ENCODE results near the gene SLC52A1.
"Not testable (repeated sequence)": the region's sequence is repeated elsewhere in the genome, so short reads cannot be mapped to it uniquely, and the experiment has no call there.

SLC52A1 gene

DNA sequence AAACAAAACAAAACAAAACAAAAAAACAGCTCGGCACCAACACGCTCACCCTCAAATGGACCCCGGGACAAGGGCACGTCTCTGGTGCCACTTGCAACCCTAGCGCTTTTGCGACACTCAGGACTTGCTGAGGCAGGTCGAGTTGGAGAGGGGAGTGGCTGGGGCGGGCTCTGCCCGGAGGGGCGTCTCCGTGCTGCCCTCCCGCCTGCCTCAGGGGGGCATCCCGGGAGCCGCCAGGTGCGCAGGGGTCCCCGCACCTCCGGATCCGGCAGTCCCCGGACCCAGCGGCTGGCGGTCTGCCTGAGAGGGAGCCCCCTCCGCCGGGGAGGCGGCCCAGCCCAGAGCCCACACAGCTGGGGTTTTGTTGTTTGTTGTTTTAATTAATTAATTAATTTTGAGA lies at the start of gene SLC52A1:
Gene SLC52A1, minus strand, starts transcription at position 112 of the 400 bp plus-strand sequence. CDS start 820 bp downstream, outside the sequence.
- DNase-seq, result no peak

DNA sequence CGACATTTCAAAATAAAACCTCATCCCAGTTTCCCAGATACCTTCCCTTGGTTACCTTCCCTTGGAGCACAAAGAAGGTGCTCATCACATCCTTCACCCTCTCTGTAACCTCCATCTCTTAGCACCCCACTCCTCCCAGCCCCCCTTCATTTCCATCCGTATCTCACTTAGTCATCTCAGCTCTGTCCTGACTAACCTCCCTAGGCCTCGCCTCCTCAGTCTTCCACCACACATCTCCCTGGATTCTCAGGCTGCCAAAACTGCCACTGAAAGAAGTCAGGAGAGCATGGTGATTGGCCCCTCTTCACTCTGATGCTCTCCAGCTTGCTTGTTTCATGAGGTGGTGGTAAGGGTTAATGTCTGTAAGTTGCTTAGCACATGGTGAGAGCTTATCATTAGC lies 45.4 kb upstream of the SLC52A1 start:
- DNase-seq, result no peak

DNA sequence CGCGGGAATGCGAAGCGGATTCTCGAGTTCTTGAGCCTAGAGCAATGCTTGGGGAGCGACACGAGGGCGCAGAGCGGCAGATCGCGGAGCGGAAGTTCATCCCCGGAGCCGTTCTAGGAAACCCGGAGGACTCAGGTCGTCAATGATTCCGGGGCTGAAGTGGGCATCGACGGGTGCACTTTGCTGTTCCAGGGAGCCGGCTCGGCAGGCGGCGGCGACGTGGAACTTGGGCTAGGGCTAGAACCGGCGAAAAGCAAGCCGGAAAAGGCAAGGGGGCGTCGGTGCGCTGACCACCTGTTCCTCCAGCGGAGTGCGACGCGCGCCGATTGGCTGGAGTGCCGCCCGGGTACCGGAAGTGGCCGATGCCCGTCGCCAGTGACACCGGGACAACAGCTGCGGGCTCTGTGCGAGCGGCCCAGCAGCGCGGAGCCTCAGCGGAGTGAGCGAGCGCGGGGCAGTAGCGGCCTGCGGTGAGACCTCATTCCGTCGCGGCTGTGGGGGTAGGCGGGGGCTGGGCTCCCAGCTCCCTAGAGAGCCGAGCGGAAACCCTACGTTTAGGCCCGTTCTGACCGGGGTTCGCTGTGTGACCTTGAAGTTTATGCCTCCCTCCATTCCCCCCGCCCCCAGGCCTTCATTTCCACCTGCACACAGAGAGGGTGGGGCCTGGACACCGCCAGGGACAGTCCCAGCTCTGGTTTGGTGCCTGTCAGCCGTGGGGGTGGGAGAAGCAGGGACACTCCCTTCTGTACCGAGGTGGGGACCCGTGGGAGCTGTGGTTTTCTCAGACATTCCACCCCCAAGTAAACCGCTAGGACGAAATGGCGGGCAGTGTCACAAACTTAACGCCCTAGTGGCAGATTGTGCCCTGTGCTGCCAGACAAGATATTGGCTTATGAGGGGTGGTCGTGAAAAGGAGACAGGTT lies 43.1 kb upstream of the SLC52A1 start, which contains the start of gene ZFP3:
Gene ZFP3, plus strand, starts transcription at position 362 of the 923 bp plus-strand sequence. CDS start 13,038 bp downstream, outside the sequence.
- DNase-seq, result peak; percentile 44 to 82

DNA sequence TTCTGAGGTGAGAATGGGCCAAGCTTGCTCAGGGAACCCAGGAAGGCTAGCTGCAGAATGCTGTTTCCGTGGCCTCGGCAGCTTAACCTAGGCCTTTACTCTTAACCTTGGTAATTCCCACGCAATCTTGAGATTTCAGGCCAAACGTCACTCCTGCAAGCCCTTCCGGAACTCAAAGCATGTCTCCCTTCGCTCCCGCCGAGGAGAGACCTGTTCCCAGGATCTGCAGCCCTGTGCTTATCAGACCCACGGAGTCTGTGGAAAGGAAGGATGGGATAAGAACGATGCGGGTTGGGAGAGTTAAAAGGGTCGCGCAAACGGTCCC lies 42.5 kb upstream of the SLC52A1 start:
- no peak for DNase-seq

DNA sequence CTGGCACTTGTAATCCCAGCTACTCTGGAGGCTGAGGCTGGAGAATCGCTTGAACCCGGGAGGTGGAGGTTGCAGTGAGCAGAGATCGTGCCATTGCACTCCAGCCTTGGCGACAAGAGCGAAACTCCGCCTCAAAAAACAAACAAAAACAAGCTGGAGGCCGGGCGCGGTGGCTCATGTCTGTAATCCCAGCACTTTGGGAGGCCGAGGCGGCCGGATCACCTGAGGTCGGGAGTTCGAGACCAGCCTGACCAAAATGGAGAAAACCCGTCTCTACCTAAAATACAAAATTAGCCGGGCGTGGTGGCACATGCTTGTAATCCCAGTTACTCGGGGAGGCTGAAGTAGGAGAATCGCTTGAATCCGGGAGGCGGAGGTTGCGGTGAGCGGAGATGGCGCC lies 42.0 kb upstream of the SLC52A1 start:
- not testable (repeated sequence) for DNase-seq

DNA sequence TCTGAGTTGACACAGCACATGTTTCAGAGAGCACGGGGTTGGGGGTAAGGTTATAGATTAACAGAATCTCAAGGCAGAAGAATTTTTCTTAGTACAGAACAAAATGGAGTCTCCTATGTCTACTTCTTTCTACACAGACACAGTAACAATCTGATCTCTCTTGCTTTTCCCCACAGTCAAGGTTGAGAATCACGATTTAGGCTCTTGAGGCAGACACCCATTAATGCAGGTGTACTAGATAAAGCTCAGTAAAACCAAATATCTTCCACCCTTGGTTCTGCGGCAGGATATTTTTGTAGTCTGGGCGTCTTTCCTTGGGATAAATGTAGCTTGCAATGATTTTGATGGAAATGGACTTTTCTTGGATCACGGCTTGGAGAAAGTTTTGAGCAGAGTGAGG lies 40.2 kb upstream of the SLC52A1 start:
- DNase-seq, result not testable (repeated sequence)

DNA sequence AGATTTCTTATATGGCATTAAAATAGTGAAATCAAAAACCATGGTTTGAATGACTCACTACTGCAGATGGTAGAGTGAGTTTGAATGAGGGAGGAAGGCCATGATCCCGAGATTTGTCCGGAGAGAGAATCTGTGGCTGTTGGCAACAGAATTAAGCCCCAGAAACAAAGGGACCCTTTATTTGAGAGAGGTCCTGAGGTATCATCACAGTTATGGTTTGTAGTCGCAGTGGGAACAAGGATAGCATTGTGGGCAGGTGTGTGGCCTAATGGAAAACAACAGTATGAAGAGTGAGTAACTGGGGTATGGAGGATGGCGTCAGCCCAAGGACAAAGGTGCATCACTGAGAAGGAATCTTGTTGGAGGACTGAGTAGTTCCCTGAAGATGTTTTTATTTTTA lies 34.5 kb upstream of the SLC52A1 start:
- no peak for DNase-seq

DNA sequence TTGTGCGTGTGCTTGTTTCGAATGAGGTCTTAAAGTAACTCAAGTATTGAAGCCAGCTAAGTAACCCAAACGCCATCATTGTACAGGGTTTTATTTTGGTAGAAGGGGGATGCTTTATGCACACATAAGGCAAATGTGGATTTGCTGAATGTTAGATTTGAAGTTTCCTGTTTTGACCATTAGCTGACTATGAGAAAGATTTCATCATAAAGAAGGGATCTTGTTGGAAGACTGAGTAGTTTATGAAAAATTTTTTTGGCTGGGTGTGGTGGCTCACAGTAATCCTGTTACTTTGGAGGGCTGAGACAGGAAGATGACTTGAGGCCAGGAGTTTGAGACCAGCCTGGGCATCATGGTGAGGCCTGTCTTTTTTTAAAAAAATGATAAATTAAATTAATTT lies 33.0 kb upstream of the SLC52A1 start:
- DNase-seq, result no peak

DNA sequence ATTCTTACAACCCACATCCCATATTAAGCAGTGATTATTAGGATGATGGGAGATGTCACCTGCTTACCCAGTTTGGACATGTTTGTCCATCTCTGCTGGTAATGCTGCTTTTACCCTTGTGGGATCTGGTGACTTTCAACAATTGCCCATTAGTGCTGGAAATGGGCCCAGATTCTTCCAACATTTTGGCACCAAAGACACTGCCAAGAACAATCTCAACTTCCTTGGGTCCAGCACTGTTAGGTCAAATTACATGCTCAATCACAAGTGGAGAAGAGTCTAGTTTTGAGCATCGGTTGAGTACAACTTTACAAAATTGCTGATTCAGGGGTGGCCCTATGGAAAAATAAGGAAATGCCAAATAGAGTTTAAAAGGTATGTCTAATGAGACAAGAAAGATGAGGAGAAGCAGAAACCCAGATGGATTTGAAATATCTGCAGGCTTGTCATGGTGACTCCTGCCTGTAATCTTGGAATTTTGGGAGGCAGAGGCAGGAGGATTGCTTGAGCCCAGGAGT lies 30.1 kb upstream of the SLC52A1 start:
- DNase-seq, result peak in 1 of 2 experiments; percentile 4

DNA sequence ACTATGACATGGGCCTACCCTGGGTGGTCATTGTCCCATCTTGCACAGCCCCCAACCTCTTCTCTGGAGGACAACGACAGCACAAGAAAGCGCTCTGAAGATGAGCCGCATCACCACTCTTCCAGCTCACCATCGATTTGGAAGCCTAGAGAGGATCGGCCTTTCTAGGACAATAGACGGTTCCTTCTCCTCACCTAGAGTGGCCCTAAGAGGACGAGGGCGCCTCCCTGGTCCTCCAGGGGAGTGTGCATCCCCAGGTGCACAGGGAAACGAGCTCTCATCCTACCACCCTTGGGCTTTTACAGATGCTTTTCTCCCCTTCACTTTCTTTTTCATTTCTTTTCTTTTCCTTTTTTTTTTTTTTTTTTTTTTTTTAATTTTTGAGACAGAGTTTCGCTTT lies 20.3 kb upstream of the SLC52A1 start:
- DNase-seq, result no peak

DNA sequence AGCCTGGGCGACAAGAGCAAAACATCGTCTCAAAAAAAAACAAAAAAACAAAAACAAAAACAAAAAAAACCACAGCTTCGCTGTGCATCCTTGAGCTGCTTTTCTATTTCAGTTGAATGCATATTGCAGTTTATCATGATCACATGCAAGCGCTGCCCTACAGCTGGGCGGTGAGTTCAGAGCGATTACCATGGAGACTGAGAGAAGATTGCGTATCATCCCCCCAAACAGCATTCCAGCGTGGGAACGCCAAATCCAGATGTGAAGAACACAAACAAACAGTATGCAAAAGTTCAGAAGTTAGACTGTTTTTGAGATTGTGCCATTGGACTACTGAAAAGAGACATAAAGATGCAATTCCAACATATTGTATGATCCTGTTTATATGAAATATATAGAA lies 15.1 kb upstream of the SLC52A1 start:
- DNase-seq, result no peak

DNA sequence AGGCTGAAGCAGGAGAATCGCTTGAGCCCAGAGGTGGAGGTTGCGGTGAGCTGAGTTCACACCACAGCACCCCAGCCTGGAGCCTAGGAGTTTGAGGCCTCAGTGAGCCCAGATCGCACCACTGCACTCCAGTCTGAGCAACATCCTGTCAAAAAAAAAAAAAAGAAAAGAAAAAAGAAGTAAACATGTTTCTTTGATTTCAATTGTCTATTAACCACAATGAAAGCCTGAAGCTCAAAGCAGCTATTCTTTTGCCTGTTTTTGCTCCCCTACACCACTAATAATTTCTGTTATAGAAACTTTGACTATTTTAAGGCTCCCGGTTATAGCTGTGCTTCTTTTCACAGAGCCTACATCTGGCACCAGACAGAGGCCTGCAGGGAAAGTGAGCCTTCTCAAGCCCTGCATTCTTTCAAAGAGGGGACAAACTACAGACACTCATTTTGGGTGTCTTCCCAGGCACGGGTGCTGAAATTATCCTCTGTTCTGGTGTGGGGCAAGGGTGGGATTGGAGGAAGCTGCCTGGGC lies 14.2 kb upstream of the SLC52A1 start:
- DNase-seq, result no peak

DNA sequence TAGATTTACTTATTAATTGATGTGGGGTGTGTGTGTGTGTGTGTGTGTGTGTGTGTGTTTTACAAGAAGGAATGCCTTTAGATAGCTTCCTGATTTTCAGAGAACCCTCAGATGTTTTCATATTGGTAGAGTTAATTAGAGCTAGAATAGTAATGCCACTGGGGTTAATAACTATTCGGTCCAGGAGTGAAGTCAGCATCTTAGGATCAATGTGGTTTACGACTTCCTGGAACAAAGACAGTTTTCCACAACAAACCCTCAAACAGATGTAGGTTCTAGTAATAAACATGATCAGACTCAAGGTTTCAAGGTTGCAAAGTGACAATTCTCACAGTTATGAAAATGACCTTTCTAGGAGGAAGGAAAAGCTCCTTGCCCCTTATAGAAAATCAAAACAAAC lies 12.2 kb upstream of the SLC52A1 start:
- no peak for DNase-seq

DNA sequence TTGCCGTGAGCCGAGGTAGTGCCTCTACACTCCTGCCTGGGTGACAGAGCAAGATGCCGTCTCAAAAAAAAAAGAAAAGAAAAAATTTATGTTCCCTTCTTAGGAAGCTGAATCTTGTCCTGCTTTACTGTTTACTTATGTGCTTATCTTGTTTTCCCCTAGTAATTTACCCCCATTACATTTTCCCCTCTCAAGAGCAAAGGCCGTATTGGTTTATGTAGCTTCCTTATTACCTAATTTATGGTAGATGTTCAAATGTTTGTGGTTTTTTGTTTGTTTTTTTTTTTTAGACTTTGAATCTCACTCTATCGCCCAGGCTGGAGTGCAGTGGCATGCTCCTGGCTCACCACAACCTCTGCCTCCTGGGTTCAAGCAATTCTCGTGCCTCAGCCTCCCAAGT lies 10.3 kb upstream of the SLC52A1 start:
- DNase-seq, result no peak

DNA sequence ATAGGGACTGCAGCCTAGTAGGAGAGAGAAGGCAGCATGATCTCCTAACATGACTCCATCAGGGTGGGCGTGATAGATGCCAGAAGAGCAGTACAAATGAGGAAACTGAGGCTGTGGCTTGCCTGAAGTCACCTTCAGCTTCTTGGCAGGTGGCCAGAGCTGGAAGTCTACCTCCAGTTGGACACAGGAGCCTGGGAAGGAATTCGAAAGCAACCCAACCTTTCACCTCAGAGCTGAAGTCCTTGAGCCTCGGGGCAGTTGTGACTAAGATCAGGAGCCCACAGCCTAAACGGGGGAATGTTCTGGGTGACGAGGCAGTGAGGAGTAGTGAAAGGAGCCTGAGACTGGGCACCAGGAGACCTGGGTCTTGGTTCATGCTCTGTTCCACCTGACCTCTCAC lies 9.4 kb upstream of the SLC52A1 start:
- DNase-seq, result no peak

DNA sequence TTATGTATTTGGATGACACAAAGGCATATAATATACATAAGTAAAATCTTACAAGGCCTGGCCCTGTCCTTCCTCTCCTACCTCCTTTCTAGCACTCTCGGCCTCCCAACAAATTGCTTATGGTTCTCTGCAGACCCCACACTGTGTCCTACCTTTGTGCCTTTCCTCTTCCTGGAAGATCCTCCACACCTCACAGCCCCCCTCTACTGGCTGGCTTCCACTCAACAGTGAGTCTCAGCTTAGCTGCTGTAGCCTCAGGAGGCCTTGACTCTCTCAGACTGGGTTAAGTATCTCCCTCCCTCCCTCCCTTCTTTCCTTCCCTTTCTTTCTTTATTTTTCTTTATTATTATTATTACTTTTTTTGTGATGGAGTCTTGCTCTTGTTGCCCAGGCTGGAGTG lies 8.3 kb upstream of the SLC52A1 start:
- DNase-seq, result no peak

DNA sequence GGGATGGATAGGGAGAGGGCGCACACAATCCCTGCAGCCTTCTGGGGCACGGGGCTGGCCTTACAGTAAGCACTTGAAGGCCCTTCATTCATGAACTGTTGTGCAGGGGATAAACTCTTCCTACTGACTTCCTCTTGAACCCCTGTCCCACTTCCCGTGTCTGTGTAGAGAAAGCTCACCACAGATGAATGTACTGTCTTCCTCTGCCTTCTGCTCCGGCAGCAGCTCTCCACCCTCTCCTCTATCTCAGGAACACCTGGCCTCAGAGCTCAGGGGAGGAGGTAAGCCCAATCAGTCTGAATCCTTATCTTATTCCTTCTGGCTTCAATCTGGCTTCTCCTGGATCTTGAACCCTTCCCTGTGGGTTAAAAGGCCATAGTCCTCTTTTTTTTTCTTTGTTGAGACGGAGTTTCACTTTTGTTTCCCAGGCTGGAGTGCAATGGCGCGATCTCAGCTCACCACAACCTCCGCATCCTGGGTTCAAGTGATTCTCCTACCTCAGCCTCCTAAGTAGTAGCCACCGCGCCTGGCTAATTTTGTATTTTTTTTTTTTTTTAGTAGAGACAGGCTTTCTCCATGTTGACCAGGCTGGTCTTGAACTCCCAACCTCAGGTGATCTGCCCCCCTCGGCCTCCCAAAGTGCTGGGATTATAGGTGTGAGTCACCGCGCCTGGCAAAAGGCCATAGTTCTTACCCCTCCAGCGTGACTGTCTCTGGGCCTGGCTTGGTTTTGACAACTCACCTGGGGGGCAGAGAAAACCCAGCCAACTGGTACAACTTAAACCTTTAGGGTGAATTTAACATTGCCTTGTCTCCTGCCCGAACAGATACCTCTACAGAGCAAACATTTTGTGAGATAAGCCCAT lies 7.2 kb upstream of the SLC52A1 start:
- no peak for DNase-seq

DNA sequence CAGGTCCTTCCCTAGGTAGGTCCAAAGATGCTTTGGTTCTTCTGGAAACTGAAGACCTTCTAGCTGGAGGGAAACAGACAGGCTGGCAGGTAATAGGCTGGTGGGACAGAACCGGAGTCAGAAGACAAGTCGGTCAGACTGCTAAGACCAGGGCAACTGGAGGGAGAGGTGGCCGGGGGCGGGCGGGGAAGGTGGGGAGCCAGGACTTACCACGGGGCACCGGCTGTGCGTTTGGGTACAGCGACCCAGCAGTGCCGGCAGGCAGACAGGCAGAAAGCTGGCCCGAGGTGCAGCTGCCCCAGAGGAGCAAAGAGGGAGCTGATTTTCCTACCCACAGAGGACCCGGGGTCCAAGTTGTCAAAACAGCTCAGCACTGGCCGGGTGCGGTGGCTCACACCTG lies 575 bp downstream of the SLC52A1 start:
- no peak for DNase-seq

DNA sequence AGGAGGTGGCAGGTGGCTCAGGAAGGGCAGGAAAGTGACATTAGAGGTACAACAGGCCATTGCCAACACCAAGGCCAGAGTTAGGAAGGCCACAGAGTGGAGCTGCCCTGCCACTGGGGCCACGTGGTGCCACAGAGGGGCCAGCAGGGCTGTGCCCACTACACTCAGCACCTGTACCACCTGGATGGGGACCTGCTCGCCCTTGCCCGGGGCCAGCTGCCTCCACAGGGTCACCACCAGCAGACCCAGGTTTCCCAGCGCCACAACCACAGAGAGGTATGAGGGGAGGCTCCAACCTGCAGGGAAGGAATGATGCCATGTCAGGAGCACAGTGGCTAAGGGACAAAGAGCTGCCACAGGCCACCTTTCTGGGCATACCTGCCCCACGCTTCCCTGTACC lies 1.2 kb downstream of the SLC52A1 start:
- no peak for DNase-seq

DNA sequence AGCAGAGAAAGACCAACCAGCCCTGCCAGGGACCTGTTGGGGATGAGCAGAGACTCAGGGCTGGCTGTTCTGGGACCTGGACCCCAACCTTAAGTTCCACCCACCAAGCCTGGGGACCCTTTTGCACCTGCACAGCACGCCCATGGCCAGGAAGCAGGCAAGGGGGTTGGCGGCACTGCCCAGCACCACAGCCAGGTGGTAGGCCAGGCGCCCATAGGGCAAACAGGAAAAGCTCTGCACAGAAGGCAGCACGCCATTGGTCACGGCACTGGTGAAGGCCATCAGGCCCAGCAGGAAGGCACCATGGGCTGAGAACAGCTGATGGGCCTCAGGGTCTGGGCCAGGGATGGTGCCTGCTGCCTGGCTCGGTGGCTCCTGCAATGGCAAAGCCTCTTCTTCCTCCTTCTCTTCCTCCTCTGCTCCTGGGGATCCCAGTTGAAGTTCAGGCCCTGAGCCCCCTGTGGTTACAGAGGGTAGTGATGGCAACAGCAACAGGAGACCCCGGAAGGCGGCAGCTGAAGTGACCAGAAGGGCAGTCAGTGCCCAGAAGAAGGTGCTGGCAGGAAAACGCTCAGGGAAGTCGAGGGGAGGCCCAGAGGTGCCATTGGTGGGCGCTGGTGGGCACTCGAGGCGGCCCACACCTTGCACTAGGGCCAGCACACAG lies 1.7 kb downstream of the SLC52A1 start:
- no peak for DNase-seq

DNA sequence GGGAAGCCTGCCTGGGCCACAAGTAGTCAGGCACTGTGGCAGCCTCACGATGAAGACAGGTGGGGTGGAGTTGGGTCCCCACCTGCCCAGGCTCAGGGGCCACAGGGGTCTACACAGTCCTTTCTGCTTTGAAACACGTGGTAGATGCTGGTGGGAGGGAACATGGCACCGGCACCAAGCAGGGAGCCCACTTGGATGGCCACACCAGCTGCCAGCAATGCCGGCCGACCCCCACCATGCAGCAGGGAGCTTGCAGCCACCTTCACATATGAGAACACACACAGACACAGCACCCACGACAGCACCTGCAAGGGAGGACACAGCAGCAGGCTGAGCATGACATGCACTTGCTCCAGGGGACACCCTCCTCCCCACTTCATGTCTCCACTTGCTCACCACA lies 2.4 kb downstream of the SLC52A1 start:
- no peak for DNase-seq

DNA sequence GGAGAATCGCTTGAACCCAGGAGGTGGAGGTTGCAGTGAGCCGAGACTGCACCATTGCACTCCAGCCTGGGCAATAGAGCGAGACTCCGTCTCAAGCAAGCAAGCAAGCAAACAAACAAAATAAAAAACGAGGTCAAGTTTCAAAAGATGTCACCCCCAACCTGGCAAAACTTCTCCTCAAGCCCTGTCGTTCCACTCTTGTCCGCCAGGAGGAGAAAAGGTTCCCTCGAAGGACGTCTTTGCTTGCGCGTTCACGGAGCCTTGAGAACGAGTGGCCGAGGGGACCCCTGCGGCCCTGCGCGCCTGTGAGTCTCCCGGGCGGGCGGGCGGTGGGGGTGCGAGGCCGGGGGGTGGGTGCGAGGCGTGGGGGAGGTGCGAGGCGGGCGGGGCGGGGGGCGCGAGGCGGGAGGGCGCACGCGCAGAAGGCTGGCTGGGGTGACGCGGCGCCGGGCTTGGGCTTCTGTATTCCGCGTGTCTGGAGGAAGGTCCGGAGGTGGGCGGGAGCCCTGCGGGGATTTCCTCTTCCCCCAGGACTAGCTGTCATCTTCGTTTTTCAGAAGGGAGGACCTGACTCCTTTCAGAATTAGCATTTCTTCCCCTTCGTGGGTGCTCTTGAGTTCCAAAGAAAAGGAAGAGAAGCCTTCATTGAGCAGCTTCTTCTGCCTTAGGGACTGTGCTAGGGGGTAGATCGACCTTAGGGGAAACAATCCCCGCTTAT lies 3.7 kb downstream of the SLC52A1 start:
- peak; percentile 46 to 87 for DNase-seq

Data from NCI-H446 (cell line).